HG03060 (cell line): Measurements from ENCODE around the gene CHRM5.

ENCODE experiments used
- ATAC-seq: cut with Tn5 transposase; IDR thresholded peaks from one replicate; pipeline ENCODE4 v1.9.1; 2021; ENCODE audit warnings: low read depth, moderate number of reproducible peaks; ENCODE audit not compliant: unreplicated experiment

The CHRM5 gene

DNA sequence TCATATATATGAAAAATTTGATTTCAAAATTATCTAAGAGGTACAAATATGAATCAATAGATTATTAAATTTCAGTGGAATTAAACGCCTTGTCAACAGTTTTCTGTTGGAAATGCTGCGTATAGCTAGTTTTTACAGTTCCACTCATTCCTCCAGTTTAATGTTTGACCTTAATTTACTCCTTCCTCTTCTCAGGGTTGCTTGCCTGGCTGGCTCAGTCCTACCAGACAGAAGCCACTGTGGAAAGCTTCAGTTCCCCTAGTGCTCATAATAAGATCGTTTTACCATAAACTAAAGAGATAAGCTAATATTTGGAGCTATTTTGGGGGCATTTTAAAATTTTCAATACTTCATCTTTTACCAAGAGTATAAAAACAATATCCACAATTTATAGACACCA lies 110.6 kb downstream of the CHRM5 start:
- no peak for ATAC-seq

- ATAC-seq = no peak
Measured at GRCh38 chr15:34079904-34080303, 111.6 kb downstream of the CHRM5 start.

- ATAC-seq = no peak
Measured at GRCh38 chr15:34084086-34084485, 115.8 kb downstream of the CHRM5 start.

- no peak for ATAC-seq
Measured at GRCh38 chr15:34085746-34086145, 117.4 kb downstream of the CHRM5 start.

DNA sequence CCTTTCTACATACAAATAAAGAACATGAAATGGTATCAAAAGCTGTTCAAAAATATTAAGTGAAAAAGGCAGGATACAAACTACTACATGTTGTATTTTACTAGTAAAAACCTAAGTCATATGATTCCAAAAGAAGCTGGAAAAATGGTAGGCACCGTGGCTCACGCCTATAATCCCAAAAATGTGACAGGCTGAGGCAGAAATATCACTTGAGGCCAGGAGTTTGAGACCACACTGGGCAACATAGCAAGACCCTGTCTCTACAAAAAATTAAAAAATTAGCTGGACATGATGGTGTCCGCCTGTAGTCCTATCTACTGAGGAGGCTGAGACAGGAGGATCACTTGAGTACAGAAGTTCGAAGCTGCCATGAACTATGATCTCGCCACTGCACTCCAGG lies 131.6 kb downstream of the CHRM5 start:
- ATAC-seq = no peak

- peak; percentile 96 for ATAC-seq
Measured at GRCh38 chr15:34101366-34102174, 133.3 kb downstream of the CHRM5 start, which contains the start of the genes EMC7 and PGBD4. EMC7 (minus strand) TSS chr15:34101862; CDS start chr15:34101839, 23 bp downstream. PGBD4 (plus strand) TSS chr15:34102083; CDS start chr15:34102532, 449 bp downstream.

DNA sequence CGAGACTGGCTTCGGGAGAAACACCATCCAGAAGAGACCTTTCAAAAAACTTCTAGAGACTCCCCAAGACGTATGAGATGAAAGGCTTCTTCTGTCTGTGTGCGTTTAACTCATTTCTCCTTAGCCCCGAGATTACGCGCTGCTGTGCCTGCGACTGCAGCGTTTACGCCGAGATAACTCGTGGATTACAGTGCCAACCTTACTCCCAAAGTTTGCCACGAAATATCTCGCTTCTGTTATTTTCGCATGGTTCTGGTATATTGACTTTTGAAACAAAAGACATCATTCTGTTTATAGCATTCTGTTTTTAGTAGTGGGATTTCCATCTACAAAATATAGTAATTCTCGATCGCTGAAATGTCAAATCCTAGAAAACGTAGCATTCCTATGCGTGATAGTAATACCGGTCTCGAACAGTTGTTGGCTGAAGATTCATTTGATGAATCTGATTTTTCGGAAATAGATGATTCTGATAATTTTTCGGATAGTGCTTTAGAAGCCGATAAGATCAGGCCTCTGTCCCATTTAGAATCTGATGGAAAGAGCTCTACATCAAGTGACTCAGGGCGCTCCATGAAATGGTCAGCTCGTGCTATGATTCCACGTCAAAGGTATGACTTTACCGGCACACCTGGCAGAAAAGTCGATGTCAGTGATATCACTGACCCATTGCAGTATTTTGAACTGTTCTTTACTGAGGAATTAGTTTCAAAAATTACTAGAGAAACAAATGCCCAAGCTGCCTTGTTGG lies 134.1 kb downstream of the CHRM5 start:
- no peak for ATAC-seq

- ATAC-seq = no peak
Measured at GRCh38 chr15:34106423-34106822, 138.1 kb downstream of the CHRM5 start.

DNA sequence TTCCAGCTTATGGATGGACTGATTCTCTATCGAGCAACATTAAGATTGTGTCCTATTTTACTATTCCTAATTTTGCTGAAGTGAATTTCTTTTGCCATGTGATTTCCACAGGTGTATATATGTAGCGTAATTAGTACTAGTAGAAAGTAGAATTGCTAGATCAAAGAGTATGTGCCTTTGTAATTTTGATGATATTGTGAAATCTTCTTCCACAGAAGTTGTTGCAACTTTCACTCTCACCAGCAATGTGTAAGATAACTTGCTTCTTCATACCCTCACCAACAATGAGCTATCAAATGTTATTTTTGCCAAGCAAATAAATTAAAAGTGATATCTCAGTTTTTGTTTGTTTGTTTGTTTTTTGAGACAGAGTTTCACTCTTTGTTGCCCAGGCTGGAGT lies 139.0 kb downstream of the CHRM5 start:
- no peak for ATAC-seq

DNA sequence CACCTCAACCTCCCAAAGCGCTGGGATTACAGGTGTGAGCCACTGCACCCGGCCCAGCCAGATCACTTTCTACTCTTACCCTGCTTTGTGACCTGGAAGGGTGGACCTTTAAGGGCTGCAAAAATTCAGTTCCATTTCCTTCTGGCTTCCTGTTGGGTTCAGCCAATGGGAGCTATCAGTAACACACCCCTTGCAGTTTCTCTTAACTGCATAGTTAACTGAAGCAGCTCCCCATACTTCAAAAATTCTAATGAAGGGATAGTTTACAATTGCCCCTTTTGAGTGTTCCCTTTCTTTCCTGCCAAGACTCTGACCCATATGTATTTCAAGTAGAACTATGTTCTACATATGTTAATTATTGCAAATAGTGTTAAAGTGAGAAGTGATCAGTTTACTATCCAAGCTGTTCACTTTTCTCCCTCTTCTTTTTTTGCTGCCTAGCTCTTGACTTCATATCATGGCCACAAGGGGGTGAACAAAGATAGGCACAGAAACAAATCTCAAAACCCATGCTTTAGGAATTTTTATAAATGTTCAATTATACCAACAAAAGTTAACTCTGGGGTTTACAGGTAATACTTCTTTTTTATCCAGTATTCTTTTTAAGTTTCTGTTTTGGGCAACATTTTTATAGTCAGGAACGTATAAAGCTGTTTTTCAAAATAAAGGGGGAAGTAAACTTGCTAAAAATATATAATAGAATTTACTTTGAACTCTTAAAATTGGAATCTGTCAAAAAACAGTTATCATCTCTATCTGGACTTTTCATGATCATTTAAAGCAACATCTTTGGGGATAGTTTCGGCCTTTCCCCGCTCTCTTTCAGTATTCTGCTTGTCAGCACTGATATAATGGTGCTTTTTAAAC lies 141.7 kb downstream of the CHRM5 start:
- no peak for ATAC-seq

DNA sequence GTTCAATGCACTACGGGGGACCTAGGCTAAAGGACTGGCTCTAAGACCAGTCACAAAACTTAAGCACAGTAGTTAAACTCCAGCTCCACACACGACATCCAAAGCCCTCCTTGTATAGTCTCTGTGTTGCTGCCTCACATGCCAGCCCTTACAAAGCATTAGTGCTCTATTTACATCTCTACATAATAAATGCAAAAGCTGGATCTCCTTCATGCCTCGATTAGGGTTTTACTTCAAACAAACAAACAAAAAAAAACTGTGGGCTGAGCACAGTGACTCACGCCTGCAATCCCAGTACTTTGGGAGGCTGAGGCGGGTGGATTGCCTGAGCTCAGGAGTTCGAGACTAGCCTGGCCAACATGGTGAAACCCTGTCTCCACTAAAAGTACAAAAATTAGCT lies 143.2 kb downstream of the CHRM5 start:
- no peak for ATAC-seq

GRCh38 chr15:34114215-34114614 lies 145.9 kb downstream of the CHRM5 start:
- ATAC-seq = no peak

DNA sequence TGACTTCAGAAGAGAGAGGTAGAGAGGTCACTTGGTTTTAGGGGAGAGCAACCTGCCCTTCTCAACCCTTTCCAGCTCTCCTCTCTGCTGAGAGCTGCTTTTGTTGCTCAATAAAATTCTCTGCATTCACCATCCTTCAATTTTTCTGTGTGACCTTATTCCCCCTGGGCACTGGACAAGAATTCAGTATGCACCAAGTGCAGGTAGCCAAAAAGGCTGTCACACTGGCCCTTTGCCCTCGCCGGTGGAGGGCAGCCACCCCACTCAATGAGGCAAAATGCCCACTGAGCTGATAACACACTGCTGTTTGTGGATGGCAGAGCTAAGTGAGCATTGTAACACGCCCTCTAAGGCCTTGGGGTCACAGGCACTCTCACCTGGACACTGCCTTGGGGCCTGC lies 146.4 kb downstream of the CHRM5 start:
- no peak for ATAC-seq

- no peak for ATAC-seq
Measured at GRCh38 chr15:34116620-34117019, 148.3 kb downstream of the CHRM5 start.
